Dermis microvascular lymphatic vessel endothelial cell (primary cell): ENCODE measurements around the gene IFRD2. TPM values are rescaled to one million over a fixed set of nuclear protein-coding genes. Genes with fewer than 3 reads are reported as not detected.

ENCODE experiments used
- DNase-seq, 2 donors: peaks; one replicate each; pipeline versions ENCODE4 v3.0.0 to v3.0.0-alpha.2; 2010; ENCODE audit warnings: low read depth in 2 of 2
- total RNA-seq: library from RNA; depleted of rRNA; stranded (reverse); fragments of >200 nt; gene quantifications from 2 replicates; pipeline ENCODE4 v1.2.1, GENCODE V29; 2014

The IFRD2 gene
- total RNA-seq, 1 donor from 2014 or later: 117 TPM

DNA sequence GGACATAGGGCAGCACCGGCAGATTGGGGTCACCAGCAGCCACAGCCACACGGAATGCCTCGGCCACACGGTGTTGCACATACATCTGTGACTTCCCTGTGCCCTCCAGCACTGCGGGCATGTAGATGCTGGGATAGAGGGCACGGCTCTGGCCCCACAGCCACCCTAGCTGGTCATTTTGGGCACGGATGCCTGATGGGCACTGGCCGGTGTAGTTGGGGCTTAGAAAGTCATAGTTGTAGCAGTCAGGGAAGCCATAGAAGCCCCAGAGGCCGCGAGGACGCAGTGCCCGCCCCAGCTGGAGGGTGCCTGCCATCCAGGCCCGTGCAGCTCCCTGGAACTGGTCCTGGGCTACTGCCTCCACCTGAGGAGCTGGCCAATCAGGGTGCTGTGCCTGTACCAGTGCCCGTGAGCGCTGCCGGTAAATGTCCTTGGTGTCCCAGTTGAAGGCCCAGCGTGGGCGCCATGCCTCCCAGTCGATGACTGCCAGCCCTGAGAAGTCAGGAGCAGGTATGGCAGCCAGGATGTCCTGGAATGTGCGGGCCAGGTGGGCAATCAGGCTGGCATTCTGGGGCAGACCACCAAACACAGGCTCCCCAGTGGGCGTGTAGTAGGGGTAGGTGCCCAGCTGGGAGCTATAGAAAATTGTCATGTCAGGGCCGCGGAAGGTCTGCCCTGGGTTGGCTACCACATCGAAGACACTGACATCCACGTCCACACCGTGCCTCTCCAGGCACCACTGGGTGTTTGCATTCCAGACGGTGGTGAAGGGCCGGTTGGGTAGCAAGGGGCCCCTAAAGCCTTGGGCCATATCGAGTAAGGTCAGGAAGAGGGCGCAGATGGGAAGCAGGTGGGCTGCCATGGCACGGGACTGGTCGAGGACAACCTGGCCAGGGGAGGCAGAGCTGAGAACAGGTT, 10.1 kb upstream of the IFRD2 start:
- no peak for DNase-seq

DNA sequence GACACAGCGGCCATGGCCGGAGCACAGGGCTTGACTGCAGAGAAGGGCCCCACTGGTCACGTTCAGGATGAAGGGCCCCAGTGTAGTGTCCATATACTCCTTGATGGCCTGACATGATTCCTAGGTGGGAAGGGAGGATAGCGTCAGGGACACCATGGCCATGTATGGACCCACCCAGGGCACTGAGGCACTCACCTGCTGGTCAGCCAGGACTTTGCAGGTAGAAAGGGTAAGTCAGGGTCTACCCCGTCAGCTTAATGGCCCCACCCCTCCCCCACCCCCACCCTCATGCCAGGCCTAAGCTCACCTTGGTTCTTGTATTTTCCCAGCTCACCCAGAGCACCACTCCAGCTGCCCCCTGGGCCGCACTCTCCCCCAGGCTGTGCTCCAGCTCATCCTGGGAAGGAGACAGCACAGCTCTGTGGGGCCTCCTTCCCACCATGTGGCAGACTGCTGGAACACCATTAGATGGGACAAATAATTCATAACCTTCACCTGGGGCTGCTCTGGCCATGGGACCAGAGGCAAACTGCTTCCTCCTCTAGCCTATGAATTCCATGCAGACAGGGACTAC, 8.5 kb upstream of the IFRD2 start:
- DNase-seq: no peak

DNA sequence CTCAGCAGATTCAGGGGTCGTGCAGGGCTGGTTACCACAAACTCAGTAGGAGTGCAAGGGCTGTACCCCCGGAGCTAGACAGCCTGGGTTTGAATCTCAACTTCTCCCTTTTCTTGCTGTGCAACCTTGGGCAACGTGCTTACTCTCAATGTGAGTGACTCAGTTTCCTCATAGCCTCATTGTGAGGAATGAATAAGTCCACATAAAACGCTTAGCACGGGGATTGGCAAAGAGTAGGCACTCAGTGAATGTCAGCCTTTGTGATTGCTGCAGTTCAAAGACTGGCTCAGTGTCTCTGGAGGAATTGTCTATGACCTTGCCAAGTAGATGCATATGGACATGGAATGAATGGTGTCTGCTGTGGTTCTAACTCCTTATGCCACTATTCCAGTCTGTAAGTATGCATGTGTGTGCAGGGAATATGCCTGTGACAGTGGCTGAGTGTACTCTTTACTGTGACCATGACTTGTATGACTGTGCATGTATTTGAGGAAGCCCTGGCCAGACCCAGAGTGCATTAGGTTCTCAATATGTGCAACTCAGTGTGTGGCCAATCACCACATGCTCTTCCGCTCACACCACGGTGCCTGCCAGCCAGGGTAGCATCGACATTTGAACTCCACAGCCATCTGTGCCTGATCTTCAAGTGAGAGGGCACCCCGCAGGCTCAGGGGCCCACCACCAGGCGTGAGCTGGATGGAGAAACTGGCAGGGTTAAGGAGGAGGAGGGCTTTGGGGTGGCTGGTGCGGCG, 7.9 kb upstream of the IFRD2 start:
- peak in 1 of 2 donors; percentile 69 for DNase-seq

DNA sequence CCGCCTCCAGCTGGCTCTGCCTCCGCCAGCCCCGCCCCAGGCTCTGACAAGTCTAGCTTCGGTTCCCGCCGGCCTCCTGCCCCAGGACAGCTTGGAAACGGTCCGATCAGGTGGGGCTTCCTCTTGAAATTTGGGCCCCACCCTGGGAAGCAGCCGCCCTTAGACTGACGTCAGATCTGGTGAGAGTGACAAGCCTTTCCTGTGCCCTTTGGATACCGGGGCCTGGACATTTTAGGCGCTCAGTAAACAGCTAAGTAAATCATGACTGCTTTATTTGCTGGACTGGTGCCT, 7.4 kb upstream of the IFRD2 start:
- DNase-seq: no peak

DNA sequence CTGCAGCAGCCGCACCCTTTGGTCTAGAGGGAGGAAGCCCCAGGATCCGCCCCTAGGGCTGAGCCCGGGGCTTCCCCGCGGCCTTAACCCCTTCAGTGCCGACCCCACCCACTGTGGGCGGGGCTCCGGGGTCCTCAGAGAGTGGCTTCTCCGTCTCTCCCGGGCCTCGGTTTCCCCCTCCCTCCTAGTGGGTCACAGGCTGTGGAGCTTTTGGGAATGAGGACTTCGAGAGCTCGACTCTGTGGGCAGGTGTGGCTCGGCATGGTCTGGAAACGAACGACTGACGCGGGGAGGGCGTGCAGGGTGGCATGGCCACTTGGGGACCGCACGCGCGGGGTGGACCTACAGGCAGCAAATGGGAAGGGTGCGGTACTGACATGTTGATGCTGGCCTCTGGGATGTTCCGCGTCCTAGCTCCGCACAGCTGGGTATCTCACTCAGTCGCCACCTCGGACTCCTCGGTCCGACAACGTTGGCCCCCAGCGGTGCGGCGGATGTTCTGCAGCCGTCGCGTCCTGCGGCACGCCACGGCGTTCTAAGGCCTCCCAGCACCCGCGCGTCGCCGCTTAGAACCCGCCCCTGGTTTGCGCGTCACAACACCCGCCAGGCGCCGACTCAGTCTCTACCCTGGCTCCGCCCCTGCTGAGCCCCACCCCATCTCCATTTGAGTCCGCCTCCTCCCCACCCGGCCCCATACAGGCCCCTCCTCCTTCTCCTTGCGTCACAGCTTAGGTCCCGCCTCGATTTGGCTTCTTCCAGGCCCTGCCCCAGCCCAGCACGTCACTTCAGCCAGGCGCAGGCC, 6.8 kb upstream of the IFRD2 start, which contains the start of the genes HYAL3 and NAA80:
TSS of gene HYAL3 (minus strand) at position 570 of the 802 bp plus-strand sequence. CDS start 3,803 bp downstream, outside the sequence.
TSS of gene NAA80 (minus strand) at position 570 of the 802 bp plus-strand sequence. CDS start 1,942 bp downstream, outside the sequence.
- DNase-seq: peak; percentile 99 to 100

DNA sequence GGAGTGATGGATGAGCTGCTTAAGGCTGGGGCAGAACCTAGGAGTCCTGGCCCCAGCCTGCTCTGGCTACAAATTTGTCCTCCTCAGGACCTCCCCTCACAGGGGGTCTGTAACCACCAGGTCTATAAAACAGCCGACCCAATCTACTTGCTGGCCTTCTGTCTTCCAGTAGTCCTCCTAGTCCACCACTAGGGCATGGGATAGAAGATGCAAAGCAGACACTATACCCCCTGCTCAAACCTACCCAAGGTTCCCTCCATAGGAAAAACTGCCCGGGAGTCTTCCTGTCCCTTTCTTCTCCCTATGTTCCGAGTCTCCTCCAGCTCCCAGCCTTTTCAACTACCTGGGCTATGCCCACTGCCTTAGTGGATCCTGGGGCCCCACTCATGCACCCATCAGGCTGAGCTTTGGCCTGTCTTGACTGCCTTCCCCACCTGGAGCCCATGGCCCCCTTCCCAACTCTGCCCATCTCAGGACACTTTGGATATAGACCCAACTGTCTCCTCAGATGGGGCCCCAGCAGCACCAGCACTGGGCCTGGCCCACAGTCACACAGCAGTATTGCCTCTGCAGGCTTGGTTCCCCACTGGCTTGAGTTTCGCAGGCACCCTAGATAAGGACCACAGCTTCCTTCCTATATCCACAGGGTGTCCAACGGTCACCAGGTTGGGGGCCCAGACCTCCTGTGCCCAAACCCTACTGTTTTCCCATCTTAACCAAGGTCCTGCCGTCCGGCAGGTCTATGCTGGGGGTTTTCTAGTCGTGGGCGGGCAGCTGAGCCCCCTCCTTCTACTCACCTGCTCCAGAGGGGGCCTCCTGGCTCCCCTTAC, 5.9 kb upstream of the IFRD2 start:
- no peak for DNase-seq

DNA sequence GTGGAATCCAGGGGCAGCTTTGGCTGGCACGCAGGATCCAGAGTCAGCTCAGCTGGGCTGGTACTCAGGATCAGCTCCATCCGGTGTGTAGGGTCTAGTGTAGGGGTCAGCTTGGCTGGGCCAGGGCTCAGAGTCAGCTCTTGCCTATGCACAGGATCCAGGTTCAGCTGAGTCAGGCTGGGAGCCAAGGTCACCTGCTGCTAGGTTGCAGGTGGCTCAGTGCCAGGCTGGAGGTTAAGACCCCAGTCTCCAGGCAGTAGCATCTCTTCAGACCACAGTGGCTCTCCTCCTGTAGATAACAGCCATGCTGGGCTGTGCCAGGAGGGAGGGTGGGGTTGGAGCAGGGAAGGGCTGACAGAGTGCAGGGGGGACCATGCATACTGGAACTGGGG, 5.2 kb upstream of the IFRD2 start:
- DNase-seq: no peak

DNA sequence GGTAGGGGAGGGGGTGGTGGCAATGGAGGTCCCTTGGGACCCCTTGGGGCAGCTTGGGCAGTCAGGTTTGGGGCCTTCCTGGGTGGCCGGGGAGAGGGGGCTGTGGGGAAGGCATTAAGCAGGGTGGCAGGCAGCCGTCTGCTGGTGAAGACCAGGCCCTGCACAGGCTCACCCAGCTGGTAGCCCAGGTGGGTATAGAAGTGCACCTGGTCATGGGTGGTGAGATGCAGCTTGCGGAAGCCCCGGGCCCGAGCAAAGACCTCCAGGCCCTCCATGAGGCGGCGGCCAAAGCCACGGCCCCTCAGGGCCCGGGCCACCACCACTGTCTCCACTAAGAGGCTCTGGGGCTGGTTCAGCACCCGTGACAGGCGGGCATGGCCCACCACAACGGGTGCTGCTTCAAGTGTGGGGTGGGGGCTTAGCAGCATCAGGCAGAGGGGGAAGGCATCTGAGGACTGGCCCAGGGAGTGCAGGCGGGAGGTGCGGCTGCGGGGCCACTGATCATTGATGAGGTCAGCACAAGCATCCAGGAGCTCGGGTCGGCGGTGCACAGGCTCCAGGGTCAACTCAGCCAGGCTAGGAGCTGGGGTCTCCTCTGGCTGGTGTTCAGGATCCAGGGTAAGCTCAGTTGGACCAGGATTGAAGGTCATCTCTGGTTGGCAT, 4.6 kb upstream of the IFRD2 start:
- DNase-seq: no peak

DNA sequence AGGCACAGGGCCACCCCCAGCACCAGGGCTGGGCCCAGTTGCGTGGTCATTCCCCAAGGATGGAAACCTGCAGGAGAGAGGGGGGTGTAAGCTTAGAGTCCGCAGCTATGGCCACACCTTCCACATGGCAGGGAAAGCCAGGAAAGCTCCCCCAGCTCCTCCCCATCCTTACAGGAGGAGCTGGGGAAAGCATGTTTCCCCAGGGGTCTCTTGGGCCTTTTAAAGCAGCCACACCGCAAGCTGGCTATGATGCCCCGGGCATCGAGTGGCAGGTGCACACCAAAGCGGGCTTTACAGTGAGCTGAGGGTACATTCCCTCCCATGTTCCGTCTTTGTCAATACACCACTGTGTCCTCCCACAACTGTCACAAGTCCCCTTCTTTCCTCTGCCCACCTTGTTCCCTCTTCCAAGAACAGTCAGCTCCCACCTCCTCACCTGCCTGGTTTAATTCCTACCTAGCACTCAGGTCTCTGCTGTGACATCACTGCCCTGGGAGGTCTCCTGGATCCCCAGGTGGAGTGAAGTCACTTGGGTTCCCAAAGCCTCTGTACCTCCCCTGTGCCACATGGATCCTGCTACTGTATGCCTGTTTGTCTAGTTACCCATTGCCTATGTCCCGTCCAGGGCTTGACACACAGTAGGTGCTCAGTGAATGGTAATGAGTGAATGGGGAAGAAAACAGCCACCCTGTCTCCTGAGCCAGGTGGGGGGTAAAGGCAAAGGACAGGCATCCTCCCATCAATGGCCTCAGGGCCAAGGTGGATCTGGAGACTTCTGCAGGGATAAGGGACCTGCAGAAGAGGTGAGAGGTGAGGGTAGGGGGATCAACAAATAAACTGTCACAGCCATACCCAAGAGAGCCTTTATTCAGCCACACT, 3.6 kb upstream of the IFRD2 start:
- no peak for DNase-seq

DNA sequence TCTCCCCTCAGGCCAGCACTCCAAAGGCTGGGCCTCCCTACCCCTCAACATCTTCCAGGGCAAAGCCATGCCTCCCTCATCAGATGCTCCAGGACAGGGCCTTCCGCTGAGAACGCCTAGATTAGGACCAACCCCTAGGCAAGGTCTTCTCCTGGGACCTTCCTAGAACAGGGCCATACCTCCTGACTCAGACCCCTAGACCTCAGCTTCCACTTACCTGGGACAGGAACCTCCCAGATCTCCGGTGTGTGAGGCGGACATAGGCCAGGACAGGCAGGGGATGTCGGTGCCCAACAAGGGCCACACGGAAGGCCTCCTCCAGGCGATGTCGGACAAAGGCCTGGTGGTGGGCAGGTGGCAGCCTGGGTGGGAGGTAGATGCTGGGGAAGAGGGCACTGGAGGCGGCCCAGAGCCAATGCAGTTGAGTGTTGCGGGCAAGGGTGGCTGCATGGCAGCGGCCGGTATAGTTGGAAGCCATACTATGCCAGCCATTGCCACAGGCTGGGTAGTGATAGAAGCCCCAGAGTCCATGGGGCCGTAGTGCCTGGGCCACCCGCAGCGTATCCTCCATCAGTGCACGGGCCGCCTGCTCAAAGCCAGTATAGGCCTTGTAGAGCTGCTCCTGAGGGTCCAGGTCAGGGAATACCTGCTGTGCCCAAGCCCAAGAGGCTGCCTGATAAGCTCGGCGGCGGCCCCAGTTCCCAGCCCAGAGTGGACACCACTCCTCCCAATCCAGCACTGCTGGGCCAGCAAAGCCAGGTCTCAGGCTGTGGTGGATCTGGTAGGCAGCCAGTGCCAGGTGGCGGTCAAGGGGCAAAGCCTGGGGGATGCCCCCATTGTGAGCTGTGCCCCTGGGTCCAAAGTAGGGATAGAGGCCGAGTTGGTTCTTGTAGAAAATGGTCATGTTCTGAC, 2.5 kb upstream of the IFRD2 start:
- no peak for DNase-seq

DNA sequence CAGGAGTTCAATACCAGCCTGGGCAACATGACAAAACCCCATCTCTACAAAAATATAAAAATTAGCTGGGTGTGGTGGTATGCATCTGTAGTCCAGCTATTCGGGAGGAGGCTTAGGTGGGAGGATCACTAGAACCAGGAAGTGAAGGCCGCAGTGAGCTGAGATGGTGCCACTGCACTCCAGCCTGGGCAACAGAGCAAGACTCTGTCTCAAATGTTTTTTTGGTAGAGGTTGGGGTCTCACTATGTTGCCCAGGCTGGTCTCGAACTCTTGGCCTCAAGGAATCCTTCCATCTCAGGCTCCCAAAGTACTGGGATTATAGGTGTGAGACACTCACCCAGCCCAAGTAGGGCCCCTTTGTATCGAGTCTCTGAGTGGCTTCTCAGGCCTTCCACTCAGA, 1.9 kb upstream of the IFRD2 start:
- no peak for DNase-seq

DNA sequence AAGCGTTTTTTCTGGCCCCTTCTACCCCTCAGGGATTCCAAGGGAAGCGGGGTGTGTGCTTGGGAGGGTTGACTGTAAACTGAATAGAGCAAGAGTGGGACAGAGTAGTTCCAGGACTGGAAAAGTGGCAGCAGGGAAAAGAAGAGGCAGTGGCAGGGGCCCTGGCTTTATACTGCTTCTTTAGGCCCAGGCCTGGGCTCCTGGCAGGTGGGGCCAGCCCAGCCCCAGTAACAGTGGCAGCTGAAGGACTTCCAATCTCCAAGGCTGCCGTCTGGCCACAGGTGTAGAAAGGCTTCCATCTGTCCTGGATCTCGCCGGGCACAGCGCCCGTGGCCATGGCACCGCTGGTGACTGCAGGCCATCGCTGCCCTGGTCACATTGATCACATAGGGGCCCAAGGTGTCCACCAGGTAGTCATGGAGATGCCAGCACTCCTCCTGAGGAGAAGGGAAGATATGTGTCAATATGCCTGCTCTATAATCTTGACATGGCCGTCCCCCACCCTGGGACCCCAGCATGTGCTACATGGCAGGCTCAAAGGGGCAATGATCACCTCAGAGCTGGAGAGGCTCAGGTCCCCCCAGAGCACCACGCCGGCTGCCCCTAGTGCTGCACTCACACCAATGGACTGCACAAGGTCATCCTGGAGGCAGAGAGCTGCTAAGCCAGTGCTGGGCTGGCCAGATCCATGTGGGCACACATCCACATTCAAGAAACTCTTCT, 1.0 kb upstream of the IFRD2 start:
- DNase-seq: no peak

DNA sequence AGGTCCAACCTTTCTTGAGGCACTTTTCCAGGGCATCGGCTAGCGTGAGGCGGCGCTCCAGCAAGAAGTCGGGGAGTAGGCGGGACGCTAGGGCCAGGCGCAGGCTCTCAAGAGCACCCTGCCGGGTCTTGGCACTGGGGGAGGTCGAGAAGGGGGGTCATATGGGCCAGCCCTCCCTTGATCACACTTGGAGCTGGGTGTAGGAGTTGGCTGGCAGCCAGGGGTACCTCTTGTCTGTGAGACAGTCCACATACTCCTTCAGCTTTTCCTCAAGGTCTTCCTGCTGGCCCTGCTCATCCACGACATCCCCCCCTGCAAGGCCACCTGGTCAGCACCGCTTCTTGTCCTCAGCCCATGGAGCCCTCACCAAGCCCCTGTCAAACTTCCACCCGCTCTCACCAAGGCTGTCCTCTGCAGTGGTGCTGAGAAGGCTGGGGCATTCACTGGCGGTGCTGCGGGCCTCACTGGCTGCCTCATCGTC, 2.0 kb downstream of the IFRD2 start:
- no peak for DNase-seq

DNA sequence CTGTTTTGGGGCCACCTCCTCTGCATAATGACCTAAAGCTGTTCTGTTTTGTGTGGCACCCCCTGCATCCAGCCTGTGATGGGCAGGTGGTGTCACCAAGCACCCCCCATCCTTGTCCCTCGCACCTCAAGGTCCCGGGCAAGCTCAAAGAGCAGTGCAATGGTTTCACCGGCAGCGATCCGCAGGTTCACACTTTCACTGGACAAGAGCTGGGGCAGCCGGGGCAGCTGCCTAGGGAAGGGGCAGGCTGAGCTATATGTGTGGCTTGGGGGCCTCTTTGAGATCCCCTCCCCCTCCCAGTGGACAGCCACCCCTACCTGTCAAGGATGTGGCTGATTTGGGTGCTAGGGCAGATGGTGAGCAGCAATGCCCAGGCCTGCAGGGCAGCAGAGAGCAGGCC, 3.1 kb downstream of the IFRD2 start:
- DNase-seq: no peak

DNA sequence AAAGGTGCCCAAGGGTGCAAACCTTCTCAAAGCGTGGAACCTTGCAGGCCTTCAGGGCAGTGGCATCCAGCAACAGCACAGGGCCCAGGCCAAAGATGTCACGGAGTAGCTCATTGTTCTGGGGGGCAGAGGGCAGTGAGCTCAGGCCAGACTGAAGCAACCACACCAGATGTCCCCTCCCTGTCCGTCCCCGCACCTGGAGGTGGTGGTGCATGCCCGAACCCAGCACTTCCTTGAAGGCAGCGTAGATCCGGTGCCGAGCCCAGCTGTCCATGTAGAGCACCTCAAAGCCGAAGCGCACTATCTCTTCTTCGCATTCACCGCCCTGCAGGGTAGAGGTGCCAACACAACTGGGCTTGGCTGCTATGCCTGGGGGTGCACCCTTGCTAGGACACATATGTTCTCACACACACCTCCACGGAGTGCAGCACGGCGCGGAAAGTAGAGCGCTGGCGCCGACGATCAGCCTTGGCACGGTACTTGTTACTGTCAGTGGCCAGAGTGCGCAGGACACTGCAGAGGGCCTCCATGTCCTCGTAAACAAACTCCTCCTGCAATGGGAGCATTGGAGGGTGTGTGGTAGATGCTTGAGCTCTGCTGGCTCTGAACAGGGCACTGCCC, 3.7 kb downstream of the IFRD2 start:
- no peak for DNase-seq

DNA sequence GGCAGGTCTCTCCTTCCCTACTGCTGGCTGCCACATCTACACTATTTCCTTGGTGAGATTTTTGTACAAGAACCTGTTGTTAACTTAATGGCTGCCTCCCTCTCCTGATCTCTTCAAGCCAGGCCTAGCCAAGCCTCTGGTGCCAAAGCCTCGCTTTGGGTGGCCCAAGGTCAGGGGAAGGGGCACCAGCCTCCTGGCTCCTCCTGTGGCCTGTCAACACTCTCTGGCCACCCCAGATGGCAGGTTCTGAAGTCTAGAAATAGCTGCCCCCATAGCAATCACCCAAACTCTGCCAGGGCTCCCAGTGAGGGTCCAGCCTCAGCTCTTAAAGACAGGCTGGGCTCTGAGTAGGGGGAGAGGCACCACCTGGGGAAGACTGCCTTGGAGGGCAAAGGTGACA, 5.0 kb downstream of the IFRD2 start:
- no peak for DNase-seq
